Fibroblast of pulmonary artery (primary cell): ENCODE data around the gene ABCC6.

Source experiments
- DNase-seq: peaks from one replicate; pipeline ENCODE4 v3.0.0-alpha.2; 2010; ENCODE audit warnings: low read depth
- H3K4me3 ChIP-seq: replicated peaks from 2 replicates; pipeline ENCODE4 v1.5.1; 2011; ENCODE audit warnings: low read depth, mild to moderate bottlenecking, control low read depth, low read length, moderate library complexity
- TF ChIP-seq, protein P1 (sequence below): IDR thresholded peaks from 2 replicates; pipeline ENCODE4 v1.5.1; 2011; ENCODE audit warnings: mild to moderate bottlenecking, control low read depth, low read length, inconsistent platforms; ENCODE audit errors: missing control alignments

Gene ABCC6

DNA sequence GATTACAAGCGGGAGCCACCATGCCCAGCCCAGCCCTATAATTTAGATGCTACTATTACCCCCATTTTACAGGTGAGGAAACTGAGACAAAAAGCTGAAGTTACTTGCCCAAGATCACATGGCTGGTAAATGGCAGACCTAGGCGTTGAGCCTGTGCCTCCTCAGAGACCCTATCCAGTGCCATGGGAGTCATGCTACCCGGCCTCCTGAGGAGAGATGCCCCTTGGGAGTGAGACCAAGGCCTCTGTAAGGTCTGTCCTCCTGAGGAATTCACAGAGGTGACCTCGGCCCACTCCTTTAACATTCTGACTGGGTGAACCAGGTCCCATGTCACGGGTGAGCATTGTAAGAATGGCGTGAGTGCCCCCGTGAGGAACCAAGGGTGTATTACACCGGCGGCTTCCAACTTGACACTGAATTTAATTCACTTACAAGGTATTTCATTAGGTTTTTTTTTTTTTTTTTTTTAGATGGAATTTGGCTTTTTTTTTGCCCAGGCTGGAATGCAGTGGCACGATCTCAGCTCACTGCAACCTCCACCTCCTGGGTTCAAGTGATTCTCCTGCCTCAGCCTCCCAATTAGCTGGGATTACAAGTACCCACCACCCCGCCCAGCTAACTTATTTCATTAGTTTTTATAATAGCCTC, 95.7 kb downstream of the ABCC6 start:
- H3K4me3 ChIP-seq: no peak overlapping the region
- TF ChIP-seq, protein P1, sequence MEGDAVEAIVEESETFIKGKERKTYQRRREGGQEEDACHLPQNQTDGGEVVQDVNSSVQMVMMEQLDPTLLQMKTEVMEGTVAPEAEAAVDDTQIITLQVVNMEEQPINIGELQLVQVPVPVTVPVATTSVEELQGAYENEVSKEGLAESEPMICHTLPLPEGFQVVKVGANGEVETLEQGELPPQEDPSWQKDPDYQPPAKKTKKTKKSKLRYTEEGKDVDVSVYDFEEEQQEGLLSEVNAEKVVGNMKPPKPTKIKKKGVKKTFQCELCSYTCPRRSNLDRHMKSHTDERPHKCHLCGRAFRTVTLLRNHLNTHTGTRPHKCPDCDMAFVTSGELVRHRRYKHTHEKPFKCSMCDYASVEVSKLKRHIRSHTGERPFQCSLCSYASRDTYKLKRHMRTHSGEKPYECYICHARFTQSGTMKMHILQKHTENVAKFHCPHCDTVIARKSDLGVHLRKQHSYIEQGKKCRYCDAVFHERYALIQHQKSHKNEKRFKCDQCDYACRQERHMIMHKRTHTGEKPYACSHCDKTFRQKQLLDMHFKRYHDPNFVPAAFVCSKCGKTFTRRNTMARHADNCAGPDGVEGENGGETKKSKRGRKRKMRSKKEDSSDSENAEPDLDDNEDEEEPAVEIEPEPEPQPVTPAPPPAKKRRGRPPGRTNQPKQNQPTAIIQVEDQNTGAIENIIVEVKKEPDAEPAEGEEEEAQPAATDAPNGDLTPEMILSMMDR: peak; percentile 77
- peak; percentile 79 for DNase-seq

DNA sequence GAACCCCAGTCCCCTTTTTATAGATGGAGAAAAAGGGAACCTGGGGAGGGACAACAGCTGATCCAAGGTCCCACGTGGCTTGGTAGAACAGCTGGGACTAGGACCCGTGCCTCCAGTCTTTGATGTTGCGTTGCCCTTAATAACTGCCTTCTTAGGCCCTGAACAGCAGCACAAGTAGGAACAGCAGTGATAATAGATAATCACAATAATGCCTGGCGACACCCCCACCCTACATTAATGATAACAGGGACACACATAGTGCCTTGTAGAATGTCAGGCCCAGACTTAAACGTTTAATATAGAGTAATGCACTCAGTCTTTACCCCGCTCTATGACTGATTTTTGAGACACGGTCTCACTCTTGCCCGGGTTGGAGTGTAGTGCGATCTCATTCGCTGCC, 96.4 kb downstream of the ABCC6 start:
- TF ChIP-seq, protein P1: no peak
- no peak for DNase-seq

DNA sequence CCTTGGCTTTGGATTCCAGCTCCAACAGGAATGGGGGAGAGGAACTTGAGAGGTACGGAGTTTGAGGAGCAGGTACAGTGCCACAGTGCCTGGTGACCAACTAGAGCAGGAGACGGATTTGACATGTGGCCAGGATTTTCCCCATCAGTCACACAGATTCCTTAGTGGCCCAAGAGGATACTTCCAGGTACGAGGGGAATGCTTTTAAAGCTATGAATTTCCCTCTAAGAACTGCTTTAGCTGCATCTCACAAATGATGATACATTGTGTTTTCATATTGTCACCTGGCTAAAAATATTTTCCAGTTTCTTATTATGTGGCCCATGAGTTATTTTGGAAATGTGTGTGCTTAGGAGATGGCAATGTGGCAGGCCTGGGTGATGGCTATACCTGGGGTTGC, 98.3 kb downstream of the ABCC6 start:
- no peak overlapping the region for H3K4me3 ChIP-seq
- no peak for DNase-seq
- TF ChIP-seq, protein P1: no peak

More for the DNA sequence above, 96.4 kb downstream of the ABCC6 start:
- no peak overlapping the region for H3K4me3 ChIP-seq

DNA sequence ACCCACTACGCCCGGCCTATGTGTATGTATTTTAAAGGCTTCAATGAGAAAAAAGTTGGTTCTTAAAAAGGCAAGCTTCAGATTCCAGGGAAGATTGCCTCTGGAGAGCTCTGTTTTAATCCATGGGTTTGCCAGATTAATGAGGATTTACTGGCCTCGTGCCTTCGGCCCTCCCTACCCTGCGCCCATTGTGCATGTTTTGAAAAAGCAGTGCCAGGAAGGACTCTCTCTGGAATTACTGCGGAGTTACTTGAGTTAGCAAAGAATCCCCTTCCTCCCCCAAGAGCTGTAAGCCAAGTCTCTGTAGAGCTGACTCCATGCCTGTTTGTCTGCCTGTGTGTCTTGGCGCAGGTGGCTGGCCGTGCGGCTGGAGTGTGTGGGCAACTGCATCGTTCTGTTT, 98.9 kb downstream of the ABCC6 start:
- TF ChIP-seq, protein P1: no peak
- DNase-seq: no peak
- H3K4me3 ChIP-seq: no peak overlapping the region

DNA sequence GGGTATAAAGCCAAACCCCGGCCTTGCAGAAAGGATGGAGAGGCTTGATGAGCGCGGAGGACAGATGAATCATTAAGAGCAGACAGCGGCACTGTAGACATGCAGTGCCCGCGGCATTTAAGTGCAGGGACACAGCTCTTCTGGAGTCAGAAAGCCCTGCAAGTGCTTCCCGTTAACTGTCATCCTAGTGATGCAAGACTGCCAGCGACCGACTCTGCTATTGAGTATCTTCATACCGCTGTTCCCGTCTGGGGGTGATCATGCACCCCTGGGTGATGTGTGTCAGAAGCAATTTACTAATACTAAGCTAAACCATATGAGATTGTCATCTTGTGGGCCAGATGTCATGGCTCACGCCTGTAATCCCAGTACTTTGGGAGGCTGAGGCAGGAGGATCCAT, 101.0 kb downstream of the ABCC6 start:
- TF ChIP-seq, protein P1: no peak
- H3K4me3 ChIP-seq: no peak overlapping the region
- DNase-seq: no peak

DNA sequence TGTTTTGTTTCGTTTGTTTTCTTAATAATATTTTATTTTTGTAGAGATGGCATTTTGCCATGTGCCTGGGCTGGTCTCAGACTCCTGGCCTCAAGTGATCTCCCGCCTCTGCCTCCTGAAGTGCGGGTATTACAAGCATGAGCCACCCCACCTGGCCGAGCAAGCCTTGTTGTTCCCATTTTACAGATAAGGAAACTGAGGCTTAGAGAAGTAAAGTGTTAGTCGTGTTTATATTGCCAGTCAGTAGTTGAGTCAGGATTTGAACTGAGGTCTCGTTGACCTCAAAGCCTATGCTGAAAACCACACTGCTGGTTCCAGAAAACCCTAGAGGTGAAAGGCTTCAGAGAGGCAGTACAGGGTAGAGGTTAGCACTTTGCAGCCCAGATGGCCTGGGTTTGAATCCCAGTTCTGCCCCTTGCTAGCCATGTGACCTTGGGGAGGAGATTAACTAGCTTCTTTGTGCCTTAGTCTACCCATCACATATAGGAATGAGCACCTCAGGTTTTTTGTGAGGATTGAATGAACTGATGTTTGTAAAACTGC, 102.0 kb downstream of the ABCC6 start:
- no peak overlapping the region for H3K4me3 ChIP-seq
- no peak for DNase-seq

More for the DNA sequence above, 102.0 kb downstream of the ABCC6 start:
- TF ChIP-seq, protein P1: no peak
